ENCODE results near the gene DUS1L.

The DUS1L gene

DNA sequence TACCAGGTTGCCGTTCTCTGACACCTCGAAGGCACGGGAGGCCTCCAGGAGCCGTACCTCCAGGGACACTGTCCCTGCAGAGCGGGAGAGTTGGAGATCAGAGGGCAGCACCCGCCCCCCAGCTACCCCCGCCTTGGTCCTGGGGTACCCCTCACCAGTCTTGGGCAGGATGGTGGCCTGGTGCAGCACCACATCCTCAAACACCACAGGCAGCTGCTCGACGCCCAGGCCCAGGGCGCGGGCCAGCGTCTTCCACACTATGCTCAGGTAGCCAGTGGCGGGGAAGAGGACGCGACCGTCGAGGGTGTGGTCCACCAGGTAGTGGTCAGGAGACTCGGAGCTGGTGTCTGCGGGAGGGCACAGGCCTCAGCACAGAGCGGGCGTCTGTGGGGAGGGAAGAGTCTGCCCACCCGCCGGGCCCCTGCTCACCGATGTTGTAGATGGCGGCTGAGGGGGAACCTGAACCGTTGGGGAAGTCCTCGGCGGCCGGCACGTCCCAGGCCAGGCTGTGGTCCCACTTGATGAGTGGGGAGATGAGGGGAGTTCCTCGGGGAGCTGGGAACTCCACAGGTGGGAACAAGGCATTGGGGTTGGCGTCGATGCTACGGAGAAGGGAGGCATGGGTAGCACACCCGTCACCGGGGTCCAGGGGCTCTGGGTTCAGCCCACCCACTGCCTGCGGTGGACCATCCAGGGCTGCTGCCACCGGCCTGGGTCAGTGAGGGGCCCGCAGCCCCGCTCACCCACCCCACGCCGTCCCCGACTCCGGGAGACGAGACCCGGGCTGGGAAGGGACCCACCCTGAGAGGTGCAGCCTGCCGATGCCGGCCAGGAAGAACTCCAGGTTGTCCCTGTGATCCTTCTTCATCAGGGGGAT, 22.6 kb upstream of the DUS1L start:
- no peak for DNase-seq (ENCODE audit: low read depth, low spot score)

DNA sequence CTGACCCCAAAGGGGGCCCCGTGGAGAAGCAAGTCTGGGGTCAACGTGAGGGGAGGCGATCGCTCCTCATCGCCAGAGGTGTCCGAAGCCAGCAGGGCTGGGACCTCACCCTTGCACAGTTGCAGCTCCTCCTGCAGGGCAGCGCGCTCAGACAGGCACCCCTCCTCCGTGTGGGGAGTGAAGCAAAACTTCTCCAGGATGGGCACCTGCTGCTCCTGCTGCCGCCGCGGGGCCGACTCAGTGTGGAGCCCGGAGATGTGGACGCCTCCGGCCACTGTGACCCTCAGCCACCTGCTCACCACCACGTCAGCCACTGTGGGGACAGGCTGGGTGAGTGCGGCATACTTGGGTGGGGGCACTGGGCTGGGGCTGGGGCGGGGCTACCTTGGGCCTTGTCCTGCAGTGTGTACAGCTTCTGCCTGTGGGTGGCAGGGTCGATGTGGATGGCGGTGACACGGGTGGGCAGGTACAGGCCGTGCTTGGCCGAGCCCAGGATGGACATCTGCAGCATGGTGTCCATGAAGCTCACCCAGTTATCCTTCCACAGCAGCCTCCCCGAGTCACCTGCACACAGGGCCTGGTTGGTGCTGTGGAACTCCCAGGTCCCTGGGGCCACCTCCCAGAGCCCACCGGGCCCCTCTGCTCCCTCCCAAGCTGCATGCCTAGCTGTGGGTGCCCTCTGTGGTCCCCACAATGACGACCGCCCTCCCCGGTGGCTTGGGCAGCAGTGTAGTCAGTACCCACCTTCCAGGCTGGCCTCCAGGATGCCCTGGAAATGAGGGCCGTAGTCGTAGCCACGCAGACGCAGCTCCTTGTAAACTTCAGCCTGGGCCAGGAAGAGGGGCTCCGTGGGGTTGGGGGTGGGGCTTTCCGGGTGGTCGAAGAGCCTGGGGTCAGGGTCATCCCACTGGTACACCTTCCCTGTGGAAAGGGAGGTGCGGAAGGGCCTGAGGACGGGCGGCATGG, 21.6 kb upstream of the DUS1L start:
- DNase-seq (ENCODE audit: low read depth, low spot score), result no peak

DNA sequence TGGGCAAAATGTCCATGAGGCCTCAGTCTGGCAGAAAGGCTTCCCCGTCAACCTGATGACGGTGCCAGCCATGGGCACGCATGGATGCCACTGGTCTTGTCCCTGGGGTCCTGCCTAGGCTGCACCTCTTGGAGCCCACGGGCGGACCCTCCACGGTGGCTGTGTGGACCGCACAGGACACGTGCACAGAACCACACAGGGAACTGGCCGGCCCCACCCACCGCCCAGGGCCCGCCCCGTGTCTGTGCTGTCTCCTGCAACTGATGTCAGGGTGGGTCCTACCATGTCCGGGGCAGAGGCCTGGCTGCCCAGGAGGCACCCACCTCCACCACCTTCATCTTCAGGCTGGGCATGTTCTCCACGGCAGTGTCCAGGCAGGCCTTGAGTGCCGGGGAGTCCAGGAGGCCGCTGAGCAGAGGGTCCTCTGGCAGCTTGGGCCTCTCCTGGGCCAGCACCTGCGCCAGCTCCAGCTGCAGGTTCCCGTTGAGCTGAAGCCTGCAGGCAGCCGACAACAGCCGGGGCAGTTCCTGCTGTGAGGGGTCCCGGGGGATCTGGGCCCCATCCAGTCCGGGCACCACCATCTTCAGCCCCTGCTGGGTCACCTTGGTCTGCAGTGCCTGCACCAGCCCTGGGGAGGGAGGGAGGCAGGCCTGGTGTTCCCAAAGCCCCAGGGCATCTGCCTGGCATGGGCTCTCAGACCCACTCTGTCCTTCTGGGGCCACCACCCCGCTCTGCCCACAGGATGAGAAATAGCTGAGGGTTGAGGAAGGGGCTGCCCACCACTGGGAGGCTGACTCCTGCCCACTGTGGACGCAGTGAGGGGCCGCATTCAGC, 20.5 kb upstream of the DUS1L start:
- DNase-seq (ENCODE audit: low read depth, low spot score), result no peak

DNA sequence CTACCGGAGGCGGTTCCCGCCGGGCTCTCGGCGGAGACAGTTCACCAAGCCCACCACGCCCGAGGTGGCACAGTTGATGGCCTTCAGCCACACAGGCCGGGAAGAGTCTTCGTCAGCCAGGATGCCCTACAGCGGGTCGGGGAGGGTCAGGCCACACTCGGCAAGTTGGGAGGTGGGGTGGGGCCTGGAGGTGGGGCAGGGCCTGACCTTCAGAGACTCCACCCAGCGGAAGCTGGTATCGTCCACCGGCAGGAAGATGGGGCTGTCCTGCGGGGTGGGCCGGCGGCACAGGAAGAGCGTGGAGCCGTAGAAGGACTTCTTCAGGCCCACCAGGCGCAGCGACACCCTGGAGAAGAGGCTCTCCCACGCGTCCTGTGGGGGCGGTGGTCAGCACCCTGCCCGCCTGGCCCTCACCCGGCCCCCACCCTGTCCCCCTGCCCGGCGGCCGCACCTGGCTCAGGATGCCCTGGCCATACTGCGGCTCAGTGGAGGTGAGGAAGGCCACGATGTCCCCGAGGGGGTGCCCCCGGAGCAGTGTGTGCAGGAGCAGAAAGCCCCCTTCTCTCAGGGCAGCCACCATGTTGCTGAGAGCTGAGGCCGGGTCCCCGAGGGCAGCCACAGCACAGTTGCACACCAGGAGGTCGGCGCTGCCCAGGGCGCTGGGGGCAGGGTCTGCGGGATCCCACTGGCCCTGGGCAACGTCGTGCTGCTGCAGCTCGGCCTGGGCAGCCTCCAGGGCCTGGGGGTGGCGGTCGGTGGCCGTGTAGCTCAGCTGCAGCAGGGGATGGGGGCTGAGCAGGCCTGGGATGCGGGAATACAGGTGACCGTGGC, 19.6 kb upstream of the DUS1L start:
- DNase-seq (ENCODE audit: low read depth, low spot score), result no peak

DNA sequence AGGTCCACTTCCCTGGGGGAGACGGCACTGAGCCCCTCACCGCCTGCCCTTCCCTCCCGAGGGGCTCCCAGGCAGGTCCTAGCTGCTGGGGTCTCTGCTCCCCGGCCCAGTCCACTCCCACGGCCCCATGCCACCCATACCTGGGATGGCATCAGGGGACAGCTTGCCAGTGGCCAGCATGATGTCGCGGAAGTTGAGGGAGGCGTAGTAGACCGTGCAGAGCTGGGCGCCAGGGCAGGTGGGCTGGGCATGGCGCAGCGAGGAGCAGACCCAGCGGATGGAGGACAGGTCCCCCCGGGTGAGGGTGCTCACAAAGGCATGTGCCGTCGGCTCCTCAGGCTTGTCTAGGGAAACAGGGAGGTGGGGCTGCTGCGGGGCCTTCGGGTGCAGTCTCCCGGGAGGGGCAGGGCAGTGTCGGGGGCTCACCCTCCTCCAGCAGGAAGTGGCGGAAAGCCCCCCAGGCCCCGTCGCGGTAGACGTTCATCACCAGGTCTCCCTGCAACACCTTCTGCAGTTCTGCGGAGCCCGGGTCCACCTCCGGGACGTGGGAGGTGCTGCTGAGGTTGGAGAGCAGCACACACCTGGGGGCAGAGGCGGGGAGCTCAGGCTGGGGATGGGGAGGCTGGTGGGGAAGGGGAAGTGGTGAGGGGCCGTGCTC, 18.9 kb upstream of the DUS1L start:
- DNase-seq (ENCODE audit: low read depth, low spot score), result no peak

DNA sequence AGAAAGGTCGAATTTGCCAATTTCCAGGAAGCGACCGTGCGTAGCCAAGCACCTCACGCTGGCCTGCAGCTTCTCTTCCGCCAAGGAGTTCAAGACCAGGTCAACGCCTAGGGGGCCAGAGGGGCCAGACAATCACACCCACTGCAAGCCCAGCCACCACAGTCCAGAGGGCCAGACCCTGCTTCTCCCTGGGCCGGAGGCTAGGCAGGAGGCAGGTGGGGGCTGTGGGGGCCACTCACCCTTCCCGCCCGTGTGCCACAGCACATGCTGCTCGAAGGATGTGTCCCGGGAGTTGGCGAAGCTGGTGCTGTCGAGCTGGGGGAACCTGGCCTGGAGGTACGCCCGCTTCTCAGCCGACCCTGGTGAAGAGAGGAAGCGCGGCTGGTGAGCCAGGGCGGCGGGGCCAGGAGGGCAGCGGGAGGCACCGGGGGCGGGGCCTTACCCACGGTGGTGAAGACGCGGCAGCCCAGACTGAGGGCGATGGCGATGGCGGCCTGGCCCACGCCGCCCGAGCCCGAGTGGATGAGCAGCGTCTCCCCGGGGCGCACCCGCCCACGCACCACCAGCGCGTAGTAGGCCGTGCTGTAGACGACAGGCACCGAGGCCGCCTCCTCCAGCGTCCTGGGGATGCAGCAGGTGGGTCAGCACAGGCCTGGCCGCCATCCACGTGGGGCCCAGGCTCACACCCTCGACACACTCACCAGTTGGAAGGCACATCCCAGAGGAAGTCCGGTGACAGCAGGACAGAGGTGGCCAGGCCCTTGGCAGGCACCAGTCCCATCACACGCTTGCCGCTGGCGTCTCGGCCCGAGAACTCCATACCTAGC, 18.1 kb upstream of the DUS1L start:
- DNase-seq (ENCODE audit: low read depth, low spot score), result no peak

DNA sequence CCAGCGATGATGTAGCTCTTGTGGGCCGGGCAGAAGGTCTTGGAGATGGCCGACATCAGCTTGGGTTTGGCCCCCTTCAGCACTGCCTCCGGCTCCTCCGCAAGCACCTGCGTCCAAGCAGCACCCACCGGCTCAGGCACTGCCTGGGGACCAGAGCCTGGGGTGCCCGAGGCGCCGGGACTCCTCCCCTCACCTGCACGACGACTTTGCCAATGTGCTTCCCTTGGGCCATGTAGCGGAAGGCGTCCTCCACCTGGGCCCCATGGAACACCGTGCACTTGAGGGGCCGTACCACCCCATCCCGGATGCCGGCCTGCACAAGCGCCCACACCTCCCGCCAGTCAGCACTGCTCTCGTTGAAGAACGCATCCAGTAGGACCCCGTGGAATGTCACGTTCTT, 17.4 kb upstream of the DUS1L start:
- no peak for DNase-seq (ENCODE audit: low read depth, low spot score)

DNA sequence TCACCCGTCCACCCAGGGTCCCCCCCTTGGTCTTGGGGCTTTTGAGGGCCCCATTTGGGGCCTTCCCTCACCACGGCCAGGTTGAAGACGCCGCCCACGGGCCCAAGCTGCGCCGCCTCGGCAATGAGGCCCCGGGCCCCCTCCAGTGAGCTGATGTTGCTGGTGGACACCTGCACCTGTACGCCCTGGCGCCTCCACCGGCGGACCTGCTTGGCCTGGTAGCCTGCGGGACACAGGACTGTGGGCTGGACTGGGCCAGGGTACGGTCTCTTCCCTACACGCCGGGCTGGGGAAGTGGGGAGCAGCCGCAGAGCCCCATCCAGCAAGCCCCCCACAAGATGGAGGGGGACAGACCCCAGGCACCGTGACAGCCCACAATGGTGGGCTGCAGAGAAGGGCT, 16.9 kb upstream of the DUS1L start:
- DNase-seq (ENCODE audit: low read depth, low spot score), result no peak

DNA sequence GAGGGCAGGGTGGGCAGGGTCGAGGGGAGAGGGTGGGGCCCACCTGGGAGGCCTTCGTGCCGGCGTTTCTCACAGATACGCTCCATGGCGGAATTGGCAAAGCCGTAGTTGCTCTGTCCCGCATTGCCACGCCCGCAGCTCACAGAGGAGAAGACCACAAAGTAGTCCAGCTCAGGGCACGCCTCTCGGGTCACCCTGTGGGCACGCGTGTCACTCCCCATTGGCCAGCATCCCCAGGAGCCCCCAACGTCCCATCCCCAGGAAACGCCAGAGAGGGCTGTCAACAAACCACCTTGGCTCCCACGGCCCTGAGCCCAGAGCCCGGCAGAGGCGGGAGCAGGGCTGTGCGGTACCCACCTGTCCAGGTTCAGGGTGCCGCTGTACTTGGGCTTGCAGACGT, 16.4 kb upstream of the DUS1L start:
- DNase-seq (ENCODE audit: low read depth, low spot score), result no peak

DNA sequence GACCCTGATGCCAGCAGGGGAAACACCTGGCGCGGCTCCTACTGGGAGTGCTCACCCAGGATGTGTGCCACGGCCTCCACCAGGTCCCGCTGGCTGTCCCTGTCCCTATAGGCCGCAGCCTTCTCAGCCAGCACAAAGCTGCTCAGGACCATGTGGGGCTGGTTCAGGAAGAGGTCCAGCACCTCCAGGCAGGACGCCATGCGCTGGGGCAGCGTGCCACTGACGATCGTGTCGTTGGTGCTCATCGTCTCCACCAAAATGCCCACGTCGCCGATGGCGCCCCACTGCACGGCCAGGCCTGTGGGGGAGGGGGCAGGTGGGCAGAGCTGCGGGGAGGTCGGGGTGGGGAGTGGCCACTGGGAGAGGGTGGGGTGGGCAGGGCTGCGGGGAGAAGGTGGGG, 15.9 kb upstream of the DUS1L start:
- DNase-seq (ENCODE audit: low read depth, low spot score), result no peak

DNA sequence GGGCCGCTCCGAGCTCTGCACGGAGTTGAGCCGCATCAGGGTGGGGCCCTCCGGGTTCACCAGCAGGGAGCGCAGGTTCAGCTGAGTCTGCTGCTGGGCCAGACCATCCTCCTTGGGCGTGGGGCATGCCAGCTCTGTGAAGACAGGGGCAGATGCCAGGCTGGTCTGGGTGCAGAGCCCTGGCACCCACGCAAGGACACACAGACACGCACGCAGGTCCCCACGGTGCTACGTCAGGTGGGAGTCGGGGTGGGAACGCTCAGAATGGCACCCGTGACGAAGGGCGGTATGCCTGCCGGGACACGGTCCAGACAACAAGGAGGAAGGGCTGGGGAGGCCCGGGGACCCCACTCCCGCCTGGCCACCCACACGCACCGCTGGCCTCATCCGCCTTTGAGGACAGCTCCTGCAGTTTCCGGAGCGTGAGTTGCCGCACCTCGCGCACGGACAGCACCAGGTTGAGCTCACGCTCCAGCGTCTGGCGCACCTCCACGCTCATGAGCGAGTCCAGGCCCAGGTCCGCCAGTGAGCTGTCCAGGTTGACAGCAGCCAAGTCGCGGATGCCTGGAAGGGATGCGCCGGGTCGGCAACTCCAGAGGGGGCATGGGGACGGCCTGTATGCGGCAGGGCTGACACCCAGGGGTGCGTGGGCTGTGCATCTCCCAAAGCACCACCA, 15.3 kb upstream of the DUS1L start:
- DNase-seq (ENCODE audit: low read depth, low spot score), result no peak

DNA sequence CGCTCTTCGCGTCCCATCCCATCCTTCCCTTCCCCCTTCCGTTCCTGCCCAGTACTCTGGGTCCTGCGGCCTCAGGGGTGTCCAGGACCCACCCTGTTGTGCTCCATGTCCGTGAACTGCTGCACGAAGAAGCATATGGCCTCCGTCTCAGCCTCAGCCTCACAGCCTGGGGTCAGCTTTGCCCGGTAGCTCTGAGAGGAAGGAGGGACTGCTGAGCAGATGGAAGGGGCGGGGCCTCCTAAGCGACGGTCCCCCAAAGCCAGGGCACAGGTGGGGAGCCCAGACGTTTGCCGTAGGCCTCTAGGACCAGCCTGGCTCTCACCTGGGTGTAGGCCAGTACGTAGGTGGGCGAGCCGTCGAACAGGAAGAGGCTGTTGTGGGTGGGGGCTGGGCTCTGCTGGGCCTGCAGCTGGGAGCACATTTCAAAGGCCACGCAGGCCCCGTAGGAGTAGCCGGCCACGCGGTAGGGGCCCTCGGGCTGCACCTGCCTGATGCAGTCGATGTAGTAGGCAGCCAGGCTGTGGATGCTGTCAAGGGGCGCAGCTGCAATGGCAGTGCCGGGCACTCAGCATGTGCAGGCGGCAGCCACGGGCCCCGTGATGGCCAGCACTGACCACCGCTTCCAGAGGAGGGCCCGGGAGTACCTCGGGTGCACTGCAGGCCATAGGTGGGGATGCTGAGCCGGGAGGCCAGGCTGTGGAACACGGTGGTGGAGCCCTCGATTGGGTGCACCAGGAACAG, 14.6 kb upstream of the DUS1L start:
- no peak for DNase-seq (ENCODE audit: low read depth, low spot score)

DNA sequence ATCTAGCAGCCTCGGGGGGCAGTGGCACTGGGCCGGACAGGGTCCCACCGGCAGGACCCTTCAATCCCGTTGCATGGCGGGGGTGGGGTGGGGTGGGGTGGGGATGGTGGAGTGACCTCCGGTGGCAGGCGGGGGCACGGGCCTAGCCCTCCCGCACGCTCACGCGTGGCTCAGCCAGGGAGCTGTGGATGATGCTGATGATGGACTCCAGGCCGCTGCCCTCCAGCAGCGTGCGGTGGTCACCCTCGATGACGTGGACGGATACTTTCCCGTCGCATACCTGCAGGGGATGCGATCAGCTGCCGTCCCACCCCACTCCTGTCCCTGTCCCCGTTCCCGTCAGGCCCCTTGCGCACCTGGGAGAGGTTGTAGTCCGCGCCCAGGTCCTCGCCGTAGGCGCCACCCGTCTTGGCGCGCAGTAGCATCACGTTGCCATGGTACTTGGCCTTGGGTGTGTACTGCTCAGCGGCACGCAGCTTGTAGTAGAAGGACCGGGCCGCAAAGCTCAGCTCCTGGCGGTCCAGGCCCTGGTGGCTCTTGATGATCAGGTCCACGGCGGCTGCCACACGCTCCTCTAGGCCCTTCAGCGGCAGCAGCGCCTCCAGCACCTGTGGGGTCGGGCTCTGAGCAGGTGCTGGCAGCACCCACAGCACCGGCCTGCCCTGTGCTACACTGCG, 13.5 kb upstream of the DUS1L start:
- no peak for DNase-seq (ENCODE audit: low read depth, low spot score)

DNA sequence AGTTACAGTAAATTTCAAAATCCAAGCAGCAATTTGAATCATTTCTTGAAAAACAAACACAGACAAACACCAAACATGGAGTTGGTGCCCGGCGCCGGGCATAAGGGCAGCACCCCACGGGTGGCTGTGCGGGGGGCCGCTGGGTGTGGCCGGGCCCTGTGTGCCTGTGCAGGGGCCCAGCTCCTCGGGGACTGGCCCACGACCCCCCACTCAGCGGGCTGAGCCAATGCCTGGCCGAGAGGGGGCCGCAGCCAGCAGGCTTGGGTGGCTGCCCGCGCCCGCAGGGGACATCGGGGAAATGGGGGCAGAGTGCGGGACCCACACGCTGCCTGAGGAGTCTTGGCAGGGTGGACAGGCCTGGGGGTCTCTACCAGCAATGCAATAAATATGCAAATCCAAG, 12.8 kb upstream of the DUS1L start:
- DNase-seq (ENCODE audit: low read depth, low spot score), result no peak

DNA sequence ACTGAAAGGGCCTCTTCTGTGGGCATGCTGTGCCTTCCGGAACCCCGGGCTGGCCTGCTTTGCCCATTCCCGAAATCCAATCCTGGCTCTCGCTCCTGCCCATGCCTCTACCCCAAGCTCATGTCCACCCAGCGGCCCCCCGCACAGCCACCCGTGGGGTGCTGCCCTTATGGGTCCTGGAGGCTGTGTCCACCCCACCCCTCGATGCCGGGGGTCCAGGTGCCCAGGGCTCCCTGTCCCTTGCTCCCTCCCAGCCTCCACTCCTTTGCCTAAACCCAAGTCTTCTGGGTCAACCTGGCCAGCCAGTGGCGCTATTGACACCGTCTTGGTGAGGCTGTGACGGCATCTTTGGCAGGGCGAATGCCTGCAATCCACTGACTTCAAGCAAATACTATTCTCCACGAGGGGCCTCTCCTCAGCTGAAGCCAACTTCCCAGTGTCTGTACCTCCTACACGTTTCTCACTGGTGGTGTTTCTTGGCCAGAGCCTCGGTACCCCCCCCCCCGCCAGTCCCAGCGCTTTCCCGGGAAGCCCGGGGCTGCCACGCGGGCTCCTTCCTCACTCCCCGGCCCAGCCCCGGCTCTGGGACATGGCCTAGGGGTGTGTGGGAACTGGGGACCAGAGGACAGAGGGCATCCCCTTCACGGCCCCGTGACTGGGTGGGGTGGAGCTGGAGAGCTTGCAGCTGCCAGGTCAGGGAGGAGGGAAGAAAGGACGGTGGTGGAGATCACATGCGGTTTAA, 12.2 kb upstream of the DUS1L start:
- DNase-seq (ENCODE audit: low read depth, low spot score), result no peak

DNA sequence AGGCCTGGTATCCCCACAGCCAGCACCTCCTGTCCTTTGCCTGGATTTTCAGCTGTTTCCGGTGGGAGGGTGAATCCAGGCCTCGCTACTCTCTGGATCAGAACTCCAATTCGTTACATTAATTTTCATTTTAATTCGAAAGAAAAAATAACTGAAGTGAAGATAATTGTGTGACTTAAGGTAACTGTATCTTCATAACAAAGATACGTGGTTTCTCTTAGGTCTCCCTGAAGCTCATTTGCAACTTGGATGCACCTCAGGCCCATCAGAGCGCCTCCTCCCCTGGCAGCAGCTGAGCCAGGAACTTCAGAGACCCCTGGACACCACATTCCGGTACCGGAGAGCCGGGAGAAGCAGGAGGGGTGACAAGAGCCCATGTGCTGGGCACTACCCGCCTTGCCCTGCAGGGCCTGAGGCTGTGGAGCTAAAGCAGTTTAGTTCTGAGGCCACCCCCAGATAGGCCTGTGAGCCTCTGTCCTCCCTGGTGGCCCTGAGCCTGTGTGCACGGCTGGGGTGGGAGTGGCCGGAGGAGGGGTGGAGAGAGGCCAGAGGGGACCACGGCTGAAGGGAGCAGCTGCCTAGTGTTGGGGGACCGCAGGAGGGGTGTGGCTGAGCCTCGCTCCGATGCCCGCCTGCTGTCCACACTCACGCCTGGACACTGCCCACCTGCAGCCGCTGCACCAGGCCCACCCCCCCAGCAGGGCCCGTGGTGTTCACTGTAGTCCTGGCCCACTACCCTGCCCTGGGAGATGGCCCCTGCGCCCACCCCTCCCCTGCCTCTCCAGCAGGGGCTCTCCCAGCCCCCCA, 11.4 kb upstream of the DUS1L start:
- DNase-seq (ENCODE audit: low read depth, low spot score), result no peak

Measured in activated naive CD8-positive, alpha-beta T cell treated with anti-CD3 and anti-CD28 coated beads, Interleukin-2, amount 50 U/mL, for 16 hours (primary cell).